ENCODE results near the gene ZRSR2. TPM values are rescaled to one million over a fixed set of nuclear protein-coding genes. Genes with fewer than 3 reads are reported as not detected.

ZRSR2 gene
- total and polyA plus RNA-seq, 2 of the 13 experiments (the other 11 are each of a cell fraction or from before 2014, with no cell fraction given) = 3.6 to 4.9 TPM

DNA sequence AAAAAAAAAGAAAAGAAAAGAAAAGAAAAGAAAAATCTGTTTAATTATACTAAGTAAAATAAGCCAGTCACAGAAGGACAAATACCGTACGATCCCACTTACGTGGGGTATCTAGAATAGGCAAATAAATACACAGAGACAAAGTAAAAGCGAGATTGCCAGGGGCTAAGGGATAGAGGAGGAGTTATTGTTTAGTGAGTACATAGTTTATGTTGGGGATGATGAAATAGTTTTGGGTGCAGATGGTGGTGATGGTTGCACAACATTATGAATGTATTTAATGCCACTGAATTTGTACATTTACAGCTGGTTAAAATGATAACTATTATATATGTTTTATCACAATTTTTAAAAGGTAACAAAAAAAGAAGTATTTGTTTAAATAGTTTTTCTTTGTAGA is 45.1 kb upstream of the ZRSR2 start (continued):
- TF ChIP-seq ZFP91 (CRISPR knock-in tag; IDR thresholded peaks at IDR 0.05; ENCODE audit: borderline replicate concordance) (no peak), ZBTB1 (CRISPR knock-in tag; IDR thresholded peaks at IDR 0.05; ENCODE audit: borderline replicate concordance) (no peak), GZF1 (CRISPR knock-in tag; IDR thresholded peaks at IDR 0.05) (no peak), CHD2 (IDR thresholded peaks at IDR 0.05; ENCODE audit: low read depth, low read length) (no peak), ZNF552 (CRISPR knock-in tag; IDR thresholded peaks at IDR 0.05; ENCODE audit: borderline replicate concordance) (no peak), ZNF577 (CRISPR knock-in tag; IDR thresholded peaks at IDR 0.05; ENCODE audit: borderline replicate concordance, low read depth) (no peak), ESRRA (CRISPR knock-in tag; IDR thresholded peaks at IDR 0.05; ENCODE audit: low read depth) (no peak), ADNP (CRISPR knock-in tag; IDR thresholded peaks at IDR 0.05) (no peak), ZIK1 (CRISPR knock-in tag; IDR thresholded peaks at IDR 0.05; ENCODE audit: borderline replicate concordance, low read depth) (no peak), HOXA5 (CRISPR knock-in tag; IDR thresholded peaks at IDR 0.05) (no peak), THAP9 (CRISPR knock-in tag; IDR thresholded peaks at IDR 0.05; ENCODE audit: borderline replicate concordance) (no peak), NKX3-1 (CRISPR knock-in tag; IDR thresholded peaks at IDR 0.05) (no peak), MEIS1 (CRISPR knock-in tag; IDR thresholded peaks at IDR 0.05; ENCODE audit: borderline replicate concordance) (no peak)
- TF ChIP-seq, protein P1, sequence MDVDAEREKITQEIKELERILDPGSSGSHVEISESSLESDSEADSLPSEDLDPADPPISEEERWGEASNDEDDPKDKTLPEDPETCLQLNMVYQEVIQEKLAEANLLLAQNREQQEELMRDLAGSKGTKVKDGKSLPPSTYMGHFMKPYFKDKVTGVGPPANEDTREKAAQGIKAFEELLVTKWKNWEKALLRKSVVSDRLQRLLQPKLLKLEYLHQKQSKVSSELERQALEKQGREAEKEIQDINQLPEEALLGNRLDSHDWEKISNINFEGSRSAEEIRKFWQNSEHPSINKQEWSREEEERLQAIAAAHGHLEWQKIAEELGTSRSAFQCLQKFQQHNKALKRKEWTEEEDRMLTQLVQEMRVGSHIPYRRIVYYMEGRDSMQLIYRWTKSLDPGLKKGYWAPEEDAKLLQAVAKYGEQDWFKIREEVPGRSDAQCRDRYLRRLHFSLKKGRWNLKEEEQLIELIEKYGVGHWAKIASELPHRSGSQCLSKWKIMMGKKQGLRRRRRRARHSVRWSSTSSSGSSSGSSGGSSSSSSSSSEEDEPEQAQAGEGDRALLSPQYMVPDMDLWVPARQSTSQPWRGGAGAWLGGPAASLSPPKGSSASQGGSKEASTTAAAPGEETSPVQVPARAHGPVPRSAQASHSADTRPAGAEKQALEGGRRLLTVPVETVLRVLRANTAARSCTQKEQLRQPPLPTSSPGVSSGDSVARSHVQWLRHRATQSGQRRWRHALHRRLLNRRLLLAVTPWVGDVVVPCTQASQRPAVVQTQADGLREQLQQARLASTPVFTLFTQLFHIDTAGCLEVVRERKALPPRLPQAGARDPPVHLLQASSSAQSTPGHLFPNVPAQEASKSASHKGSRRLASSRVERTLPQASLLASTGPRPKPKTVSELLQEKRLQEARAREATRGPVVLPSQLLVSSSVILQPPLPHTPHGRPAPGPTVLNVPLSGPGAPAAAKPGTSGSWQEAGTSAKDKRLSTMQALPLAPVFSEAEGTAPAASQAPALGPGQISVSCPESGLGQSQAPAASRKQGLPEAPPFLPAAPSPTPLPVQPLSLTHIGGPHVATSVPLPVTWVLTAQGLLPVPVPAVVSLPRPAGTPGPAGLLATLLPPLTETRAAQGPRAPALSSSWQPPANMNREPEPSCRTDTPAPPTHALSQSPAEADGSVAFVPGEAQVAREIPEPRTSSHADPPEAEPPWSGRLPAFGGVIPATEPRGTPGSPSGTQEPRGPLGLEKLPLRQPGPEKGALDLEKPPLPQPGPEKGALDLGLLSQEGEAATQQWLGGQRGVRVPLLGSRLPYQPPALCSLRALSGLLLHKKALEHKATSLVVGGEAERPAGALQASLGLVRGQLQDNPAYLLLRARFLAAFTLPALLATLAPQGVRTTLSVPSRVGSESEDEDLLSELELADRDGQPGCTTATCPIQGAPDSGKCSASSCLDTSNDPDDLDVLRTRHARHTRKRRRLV (CRISPR knock-in tag; IDR thresholded peaks at IDR 0.05) = no peak
- TF ChIP-seq, protein P2, sequence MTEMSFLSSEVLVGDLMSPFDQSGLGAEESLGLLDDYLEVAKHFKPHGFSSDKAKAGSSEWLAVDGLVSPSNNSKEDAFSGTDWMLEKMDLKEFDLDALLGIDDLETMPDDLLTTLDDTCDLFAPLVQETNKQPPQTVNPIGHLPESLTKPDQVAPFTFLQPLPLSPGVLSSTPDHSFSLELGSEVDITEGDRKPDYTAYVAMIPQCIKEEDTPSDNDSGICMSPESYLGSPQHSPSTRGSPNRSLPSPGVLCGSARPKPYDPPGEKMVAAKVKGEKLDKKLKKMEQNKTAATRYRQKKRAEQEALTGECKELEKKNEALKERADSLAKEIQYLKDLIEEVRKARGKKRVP (CRISPR knock-in tag; IDR thresholded peaks at IDR 0.05) = peak in 1 of 2 experiments; percentile 71; a peak in 2 of 4 replicates
- TF ChIP-seq, protein P3, sequence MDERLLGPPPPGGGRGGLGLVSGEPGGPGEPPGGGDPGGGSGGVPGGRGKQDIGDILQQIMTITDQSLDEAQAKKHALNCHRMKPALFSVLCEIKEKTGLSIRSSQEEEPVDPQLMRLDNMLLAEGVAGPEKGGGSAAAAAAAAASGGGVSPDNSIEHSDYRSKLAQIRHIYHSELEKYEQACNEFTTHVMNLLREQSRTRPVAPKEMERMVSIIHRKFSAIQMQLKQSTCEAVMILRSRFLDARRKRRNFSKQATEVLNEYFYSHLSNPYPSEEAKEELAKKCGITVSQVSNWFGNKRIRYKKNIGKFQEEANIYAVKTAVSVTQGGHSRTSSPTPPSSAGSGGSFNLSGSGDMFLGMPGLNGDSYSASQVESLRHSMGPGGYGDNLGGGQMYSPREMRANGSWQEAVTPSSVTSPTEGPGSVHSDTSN (CRISPR knock-in tag; IDR thresholded peaks at IDR 0.05) = no peak
- TF ChIP-seq, protein P4, sequence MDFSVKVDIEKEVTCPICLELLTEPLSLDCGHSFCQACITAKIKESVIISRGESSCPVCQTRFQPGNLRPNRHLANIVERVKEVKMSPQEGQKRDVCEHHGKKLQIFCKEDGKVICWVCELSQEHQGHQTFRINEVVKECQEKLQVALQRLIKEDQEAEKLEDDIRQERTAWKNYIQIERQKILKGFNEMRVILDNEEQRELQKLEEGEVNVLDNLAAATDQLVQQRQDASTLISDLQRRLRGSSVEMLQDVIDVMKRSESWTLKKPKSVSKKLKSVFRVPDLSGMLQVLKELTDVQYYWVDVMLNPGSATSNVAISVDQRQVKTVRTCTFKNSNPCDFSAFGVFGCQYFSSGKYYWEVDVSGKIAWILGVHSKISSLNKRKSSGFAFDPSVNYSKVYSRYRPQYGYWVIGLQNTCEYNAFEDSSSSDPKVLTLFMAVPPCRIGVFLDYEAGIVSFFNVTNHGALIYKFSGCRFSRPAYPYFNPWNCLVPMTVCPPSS (IDR thresholded peaks at IDR 0.05) = no peak

Data from HepG2 (cell line).